ENCODE data around the gene USP7.
"Not testable (repeated sequence)": the region's sequence is repeated elsewhere in the genome, so short reads cannot be mapped to it uniquely, and the experiment has no call there.

USP7 gene

DNA sequence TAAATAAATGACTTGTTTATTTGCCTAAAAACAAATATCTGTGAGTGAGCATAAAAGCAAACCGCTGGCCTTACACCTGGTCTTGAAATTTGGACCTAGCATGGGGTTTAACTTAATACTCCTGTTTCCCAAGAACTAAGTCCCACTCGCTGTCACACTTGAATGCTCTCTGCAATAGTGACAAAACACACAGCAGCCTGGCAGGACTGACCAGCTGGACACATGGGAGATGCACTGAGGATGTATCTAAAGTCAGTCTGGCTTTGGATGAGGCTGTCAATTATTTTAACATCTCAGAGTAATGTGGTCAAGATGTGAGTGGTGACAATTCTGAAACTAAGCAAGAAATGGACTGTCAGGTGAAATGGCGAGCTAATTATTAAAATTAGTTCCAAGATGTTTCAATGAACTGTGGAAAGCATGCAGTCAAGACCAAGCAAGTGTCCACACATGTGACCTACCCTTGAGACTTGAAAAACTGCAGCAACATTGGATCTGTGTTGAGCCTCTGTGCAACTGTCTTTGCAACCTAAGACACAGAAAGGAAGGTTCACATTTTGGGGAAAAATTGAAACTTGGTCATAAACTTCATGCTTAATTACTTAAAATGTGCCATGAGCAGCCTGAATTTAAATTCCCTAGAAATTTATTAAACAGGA is 64.9 kb downstream of the USP7 start:
- DNase-seq: no peak

DNA sequence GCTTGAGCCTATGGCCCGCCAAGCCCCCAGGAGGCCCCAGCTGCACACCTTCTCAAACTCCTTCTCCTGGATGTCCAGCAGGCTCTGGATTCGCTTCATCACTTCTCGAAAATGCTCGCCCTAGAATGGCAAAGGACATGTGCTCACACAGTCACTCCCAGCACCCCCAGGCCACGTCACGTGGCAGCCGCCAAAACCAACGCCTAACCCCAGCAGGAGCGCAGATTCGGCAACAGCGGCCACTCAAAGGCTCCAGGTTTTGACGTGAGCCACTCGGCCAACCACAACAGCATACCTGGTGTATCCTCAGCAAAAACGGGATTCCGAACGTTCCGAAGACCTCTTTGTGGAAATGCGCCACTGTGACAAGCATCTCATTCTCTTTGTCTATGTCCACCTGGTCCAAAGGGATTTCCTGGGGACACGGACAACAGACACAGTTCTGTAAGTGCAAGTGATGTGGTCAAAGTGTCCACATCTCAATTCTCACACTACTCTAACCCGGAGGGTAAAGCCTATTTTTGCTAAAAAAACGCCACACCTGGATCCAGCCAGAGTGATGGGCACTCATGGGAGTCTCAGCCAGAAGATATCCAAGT is 68.9 kb downstream of the USP7 start:
- DNase-seq: no peak

DNA sequence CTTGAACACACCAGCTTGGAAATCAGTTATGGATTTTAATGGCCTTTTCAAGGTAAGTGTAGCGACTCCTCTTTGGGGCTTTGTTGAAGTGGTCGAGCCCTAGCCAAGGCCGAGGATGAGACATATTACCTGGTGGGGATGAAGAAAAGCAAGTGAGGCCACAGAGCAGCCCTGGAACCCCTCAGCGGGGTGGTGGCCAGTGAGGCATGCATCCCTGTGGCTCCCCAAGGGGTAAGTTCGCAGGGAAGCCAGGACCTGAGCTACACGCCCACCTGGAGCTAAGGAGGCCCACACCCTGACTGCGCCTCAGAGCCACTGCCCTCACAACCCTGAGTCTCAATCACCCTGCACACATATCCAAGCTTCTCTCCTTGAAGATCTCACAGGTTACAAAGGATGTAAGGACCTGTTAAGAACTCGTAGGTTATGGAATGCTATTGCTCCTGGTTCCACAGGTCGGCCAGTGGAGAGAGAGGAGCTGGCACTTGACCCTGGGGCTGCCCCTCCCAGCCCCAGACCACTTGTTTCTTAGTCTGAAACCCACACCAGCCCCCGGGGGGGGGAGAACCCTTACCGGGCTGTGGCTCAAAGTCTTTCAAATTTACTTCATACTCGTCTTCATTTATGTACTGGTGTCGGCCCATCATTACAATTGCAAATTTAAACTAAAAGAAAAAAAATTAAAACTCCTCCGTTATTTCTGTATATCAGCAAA is 69.6 kb downstream of the USP7 start:
- no peak for DNase-seq

DNA sequence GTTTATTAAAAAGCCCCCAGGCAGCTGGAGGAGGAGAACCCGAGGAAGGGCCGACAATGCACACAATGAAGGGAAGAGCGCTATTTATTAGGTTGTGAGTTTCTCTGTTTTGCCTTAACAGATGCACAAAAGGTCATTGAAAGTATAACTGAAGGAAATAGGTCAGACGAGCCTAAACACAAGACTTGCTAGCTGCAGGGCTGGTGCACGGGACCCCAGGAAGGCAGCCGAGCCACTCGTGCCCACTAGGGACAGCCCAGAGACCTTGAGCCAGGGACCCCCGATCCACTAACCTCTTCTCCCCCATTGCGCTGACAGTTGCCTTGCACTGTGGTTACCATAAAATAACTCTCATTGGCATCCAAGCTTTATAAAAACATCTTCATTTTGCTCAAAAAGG is 70.3 kb downstream of the USP7 start:
- DNase-seq: no peak

DNA sequence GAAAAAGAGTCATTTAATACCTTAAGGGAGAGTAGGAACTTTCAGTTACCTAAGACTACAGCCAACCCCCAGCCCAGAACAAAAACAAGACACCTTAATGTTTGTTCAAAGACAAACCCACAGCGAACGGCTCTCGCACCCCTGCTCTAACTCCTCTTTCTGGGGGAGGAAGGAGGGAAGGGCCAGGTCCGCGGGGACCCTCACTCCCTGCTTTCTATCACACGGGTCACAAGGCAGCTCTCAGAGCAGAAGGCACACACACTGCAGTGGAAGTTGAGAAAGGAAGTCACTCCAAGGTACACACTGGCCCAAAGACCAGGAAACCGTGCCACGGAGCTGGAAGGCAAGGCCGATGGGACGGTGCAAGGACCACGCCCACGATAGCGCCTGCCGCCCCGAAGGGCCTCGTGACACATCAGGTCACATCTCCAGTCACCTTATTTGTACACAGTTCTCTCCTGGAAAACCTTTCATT is 71.6 kb downstream of the USP7 start:
- no peak for DNase-seq

DNA sequence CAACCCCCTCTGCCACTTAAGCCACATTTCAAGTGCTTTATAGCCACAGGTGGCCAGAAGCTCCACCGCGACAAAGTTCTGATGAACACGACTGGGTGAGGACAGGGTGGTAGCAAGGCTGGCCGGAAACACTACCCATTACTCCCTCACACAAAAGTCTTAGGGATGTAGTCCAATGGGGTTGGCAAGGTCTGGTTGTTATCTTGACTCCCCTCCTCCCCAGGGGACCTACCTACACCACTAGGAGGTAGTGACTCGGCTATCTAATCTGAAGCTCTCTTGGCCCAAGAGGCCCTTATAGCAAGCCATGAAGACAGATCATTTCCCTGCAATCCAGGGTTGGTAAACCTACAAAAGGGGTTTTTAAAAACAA is 73.2 kb downstream of the USP7 start:
- no peak for DNase-seq

DNA sequence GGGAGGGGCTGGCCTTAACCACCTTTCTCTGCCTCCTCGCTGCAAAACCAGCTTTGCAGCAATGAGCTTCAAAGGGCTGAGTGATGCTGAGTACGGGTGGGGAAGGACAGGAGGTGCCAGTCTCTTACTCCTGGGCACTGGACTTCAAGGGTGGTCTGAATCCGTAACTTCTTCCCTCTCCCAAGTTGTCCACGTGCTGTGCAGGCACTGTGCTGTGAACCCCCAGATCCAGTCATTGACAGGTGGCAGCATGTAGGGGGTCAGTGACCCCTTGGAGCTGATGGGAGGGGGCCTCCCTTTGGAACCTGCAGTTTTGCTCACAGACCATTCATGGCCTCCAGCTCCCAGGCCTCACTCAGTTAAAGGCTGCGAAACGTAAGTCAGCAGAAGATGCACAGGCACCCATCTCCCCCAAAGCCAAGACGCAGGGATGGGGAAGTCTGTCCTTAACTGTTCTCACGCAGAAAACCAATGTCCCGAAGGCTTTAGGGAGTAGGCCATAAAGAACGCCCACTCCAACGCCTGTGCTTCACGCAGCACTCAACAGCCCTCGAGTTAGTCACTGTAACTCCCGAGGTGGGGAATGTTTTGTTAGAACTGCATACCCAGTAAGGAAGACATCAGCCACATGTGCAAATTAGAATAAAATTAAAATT is 73.7 kb downstream of the USP7 start:
- DNase-seq: no peak

DNA sequence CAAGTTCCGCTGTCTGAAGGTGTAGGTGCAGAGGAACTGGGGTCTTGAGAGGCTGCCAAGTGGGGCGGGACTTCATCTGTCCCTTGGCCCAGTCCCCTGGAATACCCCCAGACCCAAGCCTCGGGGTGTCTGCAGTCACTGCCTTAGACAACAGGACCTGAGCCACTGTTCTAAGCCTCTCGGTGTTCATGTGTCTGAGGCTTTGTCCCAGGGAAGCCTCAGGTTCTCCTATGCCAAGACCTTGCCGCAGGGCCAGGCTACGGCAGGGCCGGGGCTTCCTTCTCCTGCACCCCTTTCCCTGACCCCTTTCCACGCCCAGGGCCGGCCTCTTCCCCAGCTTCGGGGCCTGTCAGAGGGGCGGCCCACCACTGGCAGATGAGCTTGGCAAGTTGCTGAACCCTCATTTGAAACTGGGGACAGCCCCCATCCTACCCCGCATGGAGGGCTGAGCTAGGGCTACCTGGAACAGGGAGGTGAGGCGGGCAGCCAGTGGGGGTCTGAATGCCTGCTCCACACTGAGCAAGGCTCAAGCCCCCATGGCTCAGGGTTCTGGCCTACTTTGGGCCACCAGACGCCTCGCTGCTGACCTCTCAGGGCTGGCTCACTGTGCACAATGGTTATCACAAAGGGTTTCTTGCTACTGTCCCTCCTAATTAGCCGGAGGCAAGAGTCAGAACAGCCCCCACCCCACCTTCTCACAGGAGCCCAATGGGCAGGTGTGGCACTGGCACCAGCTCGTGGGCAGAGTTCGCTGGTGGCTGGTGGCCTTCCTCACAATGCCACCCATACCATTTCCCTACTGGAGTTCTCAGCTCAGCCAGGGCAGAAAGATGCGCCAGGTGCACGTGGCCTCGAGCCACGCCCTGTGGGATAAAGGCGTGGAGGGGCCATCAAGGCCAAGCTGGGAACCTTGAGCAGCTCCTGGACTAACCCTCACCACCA is 74.5 kb downstream of the USP7 start:
- DNase-seq: no peak

DNA sequence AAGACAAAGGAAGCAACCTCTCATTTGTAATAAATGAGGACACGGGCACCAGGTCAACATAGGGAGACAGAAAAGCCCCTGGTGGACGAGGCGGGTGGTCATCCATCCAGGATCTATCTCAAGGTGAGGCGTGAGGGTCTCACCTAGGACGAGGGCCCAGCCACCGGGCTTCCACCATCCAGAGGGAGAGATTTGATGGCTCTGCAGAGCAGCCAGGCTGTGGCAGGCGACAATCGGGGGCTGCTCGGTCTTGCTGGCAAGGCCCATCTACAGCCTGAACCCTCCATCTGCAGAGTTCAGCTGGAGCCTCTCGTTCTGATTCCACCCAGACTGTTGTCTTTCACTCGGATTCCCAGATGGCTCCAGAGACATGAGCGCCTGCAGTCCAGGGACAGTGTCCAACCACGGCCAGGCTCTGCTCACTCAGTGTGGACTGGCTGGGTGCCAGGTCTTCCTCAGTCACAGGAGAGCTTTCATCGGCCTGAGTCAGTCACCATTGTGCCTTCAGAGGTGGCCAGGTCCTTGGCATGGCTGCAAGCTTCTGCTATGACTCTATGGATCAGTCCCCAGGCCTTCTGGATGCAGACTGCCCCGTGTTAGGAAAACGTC is 75.7 kb downstream of the USP7 start:
- peak; percentile 20 for DNase-seq

DNA sequence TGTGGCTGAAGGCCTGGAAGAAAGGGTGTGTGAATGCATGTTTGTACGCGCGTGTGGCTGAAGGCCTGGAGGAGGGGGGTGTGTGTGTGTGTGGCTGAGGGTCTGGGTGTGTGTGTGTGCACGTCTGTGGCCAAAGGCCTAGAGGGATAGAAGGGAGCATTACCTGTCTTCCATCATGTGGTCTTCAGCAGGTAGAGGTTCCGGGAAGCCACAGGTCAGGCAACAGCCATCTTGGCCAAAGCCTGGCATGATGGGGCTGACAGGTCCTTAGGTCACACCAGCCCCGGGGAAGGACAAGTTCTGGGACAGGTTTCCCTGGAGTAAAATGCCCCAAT is 76.3 kb downstream of the USP7 start:
- DNase-seq: no peak

DNA sequence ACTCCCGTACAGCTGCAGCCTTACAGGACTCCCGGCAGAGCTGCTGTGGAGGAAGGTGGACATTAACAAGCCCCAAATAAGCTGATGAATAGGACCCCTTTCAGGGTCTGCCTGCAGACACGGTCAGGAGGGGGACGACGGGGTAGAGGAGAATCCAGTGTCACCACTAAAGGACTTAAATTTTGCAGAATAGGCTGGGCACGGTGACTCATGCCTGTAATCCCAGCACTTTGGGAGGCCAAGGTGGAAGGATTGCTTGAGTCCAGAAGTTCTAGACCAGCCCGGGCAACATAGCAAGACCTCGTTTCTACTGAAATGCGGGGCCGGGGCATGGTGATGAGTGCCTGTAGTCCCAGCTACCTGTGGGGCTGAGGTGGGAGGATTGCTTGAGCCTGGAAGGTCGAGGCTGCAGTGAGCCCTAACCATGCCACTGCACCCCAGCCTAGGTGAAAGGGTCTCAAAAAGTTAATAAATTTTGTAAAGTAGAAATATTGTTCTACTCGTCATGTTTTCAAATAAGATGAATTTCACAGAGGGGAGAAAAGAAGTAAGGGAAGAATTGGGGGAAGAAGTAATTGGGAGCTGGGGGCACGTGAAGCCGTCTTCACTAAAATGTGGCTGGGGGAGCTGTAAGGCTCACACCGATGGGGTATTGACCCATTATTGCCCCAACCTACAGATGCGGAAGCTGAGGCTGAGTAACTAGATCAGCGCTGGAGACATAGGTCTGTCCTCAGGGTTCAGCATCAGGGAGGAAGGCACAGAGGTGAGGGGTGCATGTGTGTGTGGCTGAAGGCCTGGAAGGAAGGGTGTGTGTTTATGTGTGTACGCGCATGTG is 76.9 kb downstream of the USP7 start:
- DNase-seq: no peak

DNA sequence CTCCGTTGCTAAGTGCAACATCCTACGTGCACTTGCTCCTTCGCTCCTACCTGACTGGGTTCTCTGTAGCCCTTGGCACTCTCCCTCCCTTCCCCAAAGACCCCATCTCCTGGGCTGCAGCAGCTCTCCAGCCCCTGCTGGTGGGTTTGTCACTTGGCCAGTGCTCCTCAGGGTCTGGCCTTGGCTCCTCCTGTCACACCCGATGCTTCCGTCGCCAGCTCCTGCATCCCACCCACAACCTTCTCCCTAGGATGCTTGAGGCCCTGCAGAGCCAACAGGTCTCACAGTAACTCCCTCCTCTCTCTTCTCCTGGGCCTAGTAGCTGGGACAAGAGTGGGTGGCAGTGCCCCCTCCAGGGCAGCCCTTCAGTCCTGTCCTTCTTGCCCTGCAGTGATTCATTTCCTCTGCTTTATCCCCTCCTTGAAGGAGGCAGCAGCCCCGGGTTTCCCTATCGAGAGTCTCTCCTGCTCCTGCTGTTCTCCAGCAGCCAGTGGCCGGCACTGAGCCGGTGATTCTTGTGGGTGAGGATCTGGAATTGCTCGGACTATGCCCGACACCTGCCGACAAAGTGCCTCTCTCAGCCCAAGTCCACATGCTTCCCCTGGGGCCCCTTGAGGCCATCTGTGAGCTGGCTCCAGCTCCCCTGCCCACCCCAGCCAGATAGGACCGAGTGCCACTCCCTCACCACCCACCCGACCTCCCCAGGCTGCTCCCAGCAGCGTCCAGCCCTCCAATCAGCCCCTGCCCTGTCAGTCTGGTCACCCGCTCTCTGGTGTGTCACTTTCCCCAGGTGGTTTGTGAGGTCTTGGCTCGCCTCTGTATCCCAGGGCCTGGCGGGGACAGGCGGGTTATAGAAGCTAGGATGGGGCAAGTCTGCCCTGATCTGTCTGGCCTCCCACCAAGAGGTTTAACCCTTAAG is 77.8 kb downstream of the USP7 start:
- DNase-seq: no peak

DNA sequence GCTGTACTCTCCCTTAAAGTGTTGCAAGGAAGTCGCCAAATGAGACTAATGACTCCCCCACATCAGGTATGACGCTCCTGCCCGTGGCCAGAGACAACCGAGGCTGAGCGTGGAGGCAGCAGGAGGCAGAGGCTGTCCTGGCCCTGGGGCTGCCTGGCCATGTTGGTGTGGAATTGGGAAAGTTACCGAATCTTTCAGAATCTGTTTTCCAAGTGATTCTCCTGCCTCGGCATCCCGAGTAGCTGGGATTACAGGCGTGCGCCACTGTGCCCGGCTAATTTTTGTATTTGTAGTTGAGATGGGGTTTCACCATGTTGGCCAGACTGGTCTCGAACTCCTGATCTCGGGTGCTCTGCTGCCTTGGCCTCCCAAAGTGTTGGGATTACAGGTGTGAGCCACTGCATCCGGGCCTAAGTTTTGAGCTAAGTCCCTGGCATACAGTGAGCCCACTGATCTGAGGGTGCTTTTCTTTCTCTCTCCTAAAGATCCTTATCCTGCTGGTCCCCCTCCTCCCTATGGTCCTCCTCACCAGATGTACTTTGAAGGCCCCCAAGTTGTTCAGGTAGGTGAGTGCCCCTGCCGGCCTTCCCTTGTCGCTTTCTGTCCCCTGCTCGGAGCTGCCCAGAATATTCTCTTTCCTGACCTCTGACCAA is 80.9 kb downstream of the USP7 start:
- DNase-seq: no peak

DNA sequence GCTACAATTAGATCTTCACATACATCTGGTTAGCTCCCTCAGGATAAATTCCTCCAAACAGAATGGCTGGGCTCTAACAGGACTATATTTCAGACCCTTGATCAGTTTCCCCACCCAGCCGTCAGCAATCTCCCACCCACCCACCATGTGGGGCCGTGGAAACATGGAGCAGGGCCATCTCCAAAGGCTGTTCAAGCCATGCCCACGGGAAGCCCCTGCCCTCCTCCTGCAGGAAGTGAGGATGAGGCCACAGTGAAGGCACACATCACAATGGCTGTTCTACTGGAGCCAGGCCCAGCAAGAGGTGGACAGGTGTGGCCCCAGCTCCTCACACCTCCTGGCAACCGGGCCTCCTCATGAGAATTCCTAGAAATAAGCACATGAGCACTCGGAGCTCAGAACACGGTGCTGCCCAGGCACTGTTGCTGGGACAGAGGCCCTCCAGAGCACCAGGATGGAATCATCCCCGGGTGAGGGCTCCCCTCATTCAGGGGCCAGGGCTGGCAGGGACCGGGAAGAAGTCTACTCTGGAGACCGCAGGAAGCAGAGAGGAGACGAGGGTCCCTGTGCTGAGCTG is 81.6 kb downstream of the USP7 start, which contains the start of gene LITAFD:
Gene LITAFD, plus strand, starts transcription at position 311 of the 577 bp plus-strand sequence. CDS start 2,005 bp downstream, outside the sequence.
- DNase-seq: no peak

DNA sequence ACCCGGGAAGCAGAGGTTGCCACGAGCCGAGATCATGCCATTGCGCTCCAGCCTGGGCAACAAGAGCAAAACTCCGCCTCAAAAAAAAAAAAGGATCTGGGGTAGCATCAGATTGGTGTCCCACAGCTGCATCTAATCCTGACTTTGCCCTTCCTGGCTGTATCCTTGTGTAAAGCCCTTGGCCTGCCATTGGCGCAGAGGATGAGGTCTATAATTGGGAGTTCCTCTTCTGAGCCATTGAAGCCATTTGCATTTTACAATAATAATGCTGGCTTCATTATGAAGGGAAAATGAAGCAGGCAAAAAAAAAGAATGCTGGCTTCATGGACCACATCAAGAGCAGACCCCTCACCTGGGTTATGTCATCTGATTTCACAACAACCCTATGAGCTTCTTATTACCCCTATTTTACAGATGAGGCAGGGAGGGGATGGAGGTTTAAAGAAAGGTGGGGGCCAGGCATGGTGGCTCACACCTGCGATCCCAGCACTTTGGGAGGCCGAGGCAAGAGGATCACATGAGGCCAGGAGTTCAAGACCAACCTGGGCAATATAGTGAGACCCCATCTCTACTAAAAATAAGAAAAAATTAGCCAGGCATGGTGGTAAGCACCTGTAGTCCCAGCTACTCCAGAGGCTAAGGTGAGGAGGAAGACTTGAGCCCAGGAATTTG is 82.7 kb downstream of the USP7 start:
- DNase-seq: no peak

DNA sequence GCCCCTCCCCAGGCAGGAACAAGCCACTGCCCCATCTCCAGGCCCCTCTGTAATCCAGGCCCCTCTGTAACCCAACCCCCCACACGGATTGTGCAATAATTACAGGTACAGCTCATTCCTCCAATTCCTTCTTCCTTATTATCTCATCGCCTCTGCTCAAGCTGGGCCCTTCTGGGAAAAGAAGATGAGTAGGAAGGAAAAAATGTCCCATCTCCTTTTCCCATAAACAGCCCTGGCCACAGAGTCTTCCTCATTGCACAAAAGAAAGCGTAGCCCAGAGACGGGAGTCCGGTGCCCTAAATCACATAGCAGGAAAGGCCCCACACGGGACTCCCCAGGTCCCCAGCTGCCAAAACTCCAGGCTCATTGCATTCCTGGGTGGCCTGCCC is 85.2 kb downstream of the USP7 start:
- no peak for DNase-seq

DNA sequence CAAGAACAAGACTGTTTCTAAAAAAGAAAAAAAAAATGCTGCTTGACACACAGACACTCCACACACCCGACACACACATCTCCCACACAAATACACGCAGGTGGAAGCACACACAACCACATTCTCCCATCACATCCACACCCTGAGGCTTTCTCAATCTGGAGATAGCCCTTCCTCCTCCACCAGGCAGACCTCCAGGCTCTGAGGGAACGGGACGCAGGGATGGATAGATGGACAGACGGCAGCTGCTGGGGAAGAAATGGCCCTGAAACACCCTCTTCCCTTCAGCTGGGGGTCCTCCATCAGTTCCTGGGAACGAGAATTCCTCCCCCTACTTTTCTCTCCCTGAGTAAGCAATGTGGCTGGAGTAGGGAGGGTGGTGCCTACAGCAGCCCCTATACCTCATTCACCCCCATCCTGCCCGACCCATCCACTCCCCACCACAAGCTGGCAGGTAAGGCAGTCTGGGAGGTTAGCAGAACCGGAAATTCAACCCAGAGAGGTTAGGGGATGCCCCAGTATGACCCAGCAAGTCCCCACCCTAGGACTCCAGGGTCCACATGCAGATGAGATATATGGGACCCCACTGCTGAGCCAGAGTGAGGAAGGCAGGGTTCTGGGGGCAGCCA is 85.7 kb downstream of the USP7 start:
- DNase-seq: no peak

DNA sequence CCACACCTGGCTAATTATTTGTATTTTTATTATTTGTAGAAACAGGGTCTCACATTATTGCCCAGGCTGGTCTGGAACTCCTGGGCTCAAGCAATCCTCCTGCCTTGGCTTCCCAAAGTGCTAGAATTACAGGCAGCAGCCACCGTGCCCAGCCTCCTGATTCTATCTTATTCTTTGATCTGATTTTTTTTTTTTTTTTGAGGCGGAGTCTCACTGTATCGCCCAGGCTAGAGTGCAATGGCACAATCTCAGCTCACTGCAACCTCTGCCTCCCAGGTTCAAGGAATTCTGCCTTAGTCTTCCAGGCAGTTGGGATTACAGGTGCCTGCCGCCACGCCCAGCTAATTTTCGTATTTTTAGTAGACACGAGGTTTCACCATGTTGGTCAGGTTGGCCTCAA is 88.4 kb downstream of the USP7 start:
- DNase-seq: not testable (repeated sequence)

Data from OCI-M1 (cell line).